ENCODE results near the gene TRAF3IP1.
A peak's percentile ranks its signal among the peaks of the same experiment; 100 is the strongest.
"Not testable (repeated sequence)": the region's sequence is repeated elsewhere in the genome, so short reads cannot be mapped to it uniquely, and the experiment has no call there.

The TRAF3IP1 gene

DNA sequence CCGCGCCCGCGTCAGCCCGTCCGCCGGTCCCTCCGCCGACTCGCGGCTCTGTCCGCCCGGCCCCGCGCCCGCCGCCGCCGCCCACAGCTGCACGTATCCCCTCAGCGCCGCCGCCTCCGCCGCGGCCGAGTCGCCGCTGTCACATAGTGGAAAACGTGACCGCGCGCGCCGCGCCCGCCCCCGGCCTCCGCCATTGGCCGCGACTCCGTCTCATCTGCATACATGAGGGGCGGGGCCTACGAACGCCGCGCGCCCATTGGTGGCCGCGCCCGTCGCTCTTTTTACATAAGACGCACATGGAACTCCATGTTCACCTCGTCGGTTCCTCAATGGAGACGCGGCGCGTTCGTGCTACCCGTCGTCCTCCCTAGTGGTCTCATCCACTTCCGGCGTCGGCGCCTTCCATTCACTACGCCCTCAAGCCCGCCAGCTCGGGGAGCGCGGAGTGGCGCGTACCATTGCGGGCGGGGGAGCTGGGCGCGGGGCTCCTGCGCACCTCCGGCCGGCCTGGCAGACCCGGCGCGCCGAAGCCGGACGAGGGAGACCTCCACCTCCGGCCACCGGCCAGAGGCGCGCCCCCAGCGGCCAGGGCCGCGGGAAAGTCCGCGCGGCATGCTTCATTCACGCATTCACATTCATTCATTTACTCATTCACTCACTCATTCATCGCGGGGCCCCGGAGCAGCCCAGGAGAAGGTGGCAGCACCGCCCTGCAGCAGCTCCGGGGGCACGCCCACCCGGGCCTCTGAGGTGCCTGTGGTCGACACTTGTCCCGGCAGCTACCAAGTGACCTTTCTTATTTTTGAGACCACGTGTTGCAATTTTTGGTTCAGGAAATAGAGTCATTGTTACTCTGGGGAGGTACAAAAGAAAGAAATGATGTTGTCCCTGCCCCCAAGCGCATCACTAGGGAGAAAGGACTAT is 31.4 kb upstream of the TRAF3IP1 start:
- DNase-seq, result peak; percentile 97

DNA sequence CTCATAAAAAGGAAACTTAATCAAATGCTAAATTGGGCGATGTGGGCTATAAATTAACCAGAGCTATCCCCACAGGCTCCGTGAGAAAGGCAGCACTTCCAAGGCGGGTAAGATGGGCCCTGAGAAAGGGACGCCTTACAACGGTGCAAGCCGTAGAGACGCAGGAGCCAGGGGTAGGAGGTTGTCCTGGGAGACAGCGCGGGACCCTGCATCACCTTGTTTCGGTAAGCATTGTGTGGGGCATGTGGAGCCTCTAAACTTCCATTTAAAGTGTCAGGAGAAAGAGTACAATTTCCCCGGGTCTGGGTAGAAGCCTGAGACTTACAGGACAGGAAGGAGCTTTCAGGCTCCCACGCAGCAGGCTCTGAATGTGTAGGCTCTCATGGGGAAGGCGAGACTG is 30.7 kb upstream of the TRAF3IP1 start:
- no peak for DNase-seq

DNA sequence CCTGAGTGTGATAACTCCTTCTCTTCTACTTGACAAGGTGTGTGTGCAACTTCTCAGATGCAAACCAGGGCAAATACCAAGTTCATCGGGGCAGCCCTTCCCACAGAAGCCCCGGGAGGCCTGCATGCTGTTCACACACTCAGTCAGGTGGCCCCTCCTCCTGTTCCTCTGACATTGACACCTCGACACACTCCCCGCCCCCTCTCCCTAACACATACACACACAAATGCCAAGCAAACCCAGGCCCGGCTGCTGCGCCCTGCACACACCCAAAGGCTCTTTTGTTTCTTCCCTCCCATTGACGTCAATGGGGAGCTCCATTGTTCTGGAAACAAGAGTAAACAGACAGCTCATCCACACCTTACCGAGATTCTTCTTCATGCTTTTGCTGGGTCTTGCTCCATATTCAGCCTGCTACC is 30.2 kb upstream of the TRAF3IP1 start:
- DNase-seq, result peak; percentile 40

DNA sequence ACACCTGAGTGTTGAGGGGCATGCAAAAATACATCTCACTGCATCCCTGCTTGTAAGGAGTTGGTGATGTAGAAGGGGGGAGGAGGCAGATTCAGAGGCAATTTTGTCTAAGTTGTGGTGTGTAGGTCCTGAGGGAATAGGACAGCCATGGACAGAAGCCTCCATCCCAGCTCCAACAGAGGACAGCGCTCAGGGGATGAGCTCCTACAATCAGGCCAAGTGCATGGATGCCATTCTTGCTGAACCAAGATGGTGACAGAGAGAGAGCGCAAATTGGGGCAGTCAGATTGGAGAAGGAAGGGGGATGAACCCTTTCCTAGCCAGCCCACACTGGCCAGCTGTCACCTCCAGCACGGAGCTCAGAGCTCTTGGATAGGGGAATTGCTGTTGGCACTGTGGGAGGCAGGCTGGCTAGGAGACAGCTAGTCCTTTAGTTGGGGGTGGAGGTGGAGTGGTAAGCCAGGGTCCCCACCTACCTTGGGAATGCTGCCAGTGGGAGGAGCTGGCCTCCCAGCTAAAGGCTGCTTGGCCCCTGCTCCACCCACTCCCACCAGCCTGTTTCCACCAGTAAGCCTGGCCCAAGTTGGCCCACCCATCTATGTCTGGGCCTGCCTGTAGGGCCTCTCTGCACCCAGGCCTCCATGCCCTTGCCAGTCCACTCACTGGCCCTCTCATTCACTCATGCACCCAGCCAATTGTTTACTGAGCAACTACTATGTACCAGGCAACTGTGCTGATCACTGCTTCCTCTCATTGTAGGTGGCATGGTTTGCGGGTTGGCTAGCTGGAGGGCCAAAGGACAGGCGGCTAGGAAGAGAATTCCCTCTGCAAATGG is 29.4 kb upstream of the TRAF3IP1 start:
- no peak for DNase-seq

DNA sequence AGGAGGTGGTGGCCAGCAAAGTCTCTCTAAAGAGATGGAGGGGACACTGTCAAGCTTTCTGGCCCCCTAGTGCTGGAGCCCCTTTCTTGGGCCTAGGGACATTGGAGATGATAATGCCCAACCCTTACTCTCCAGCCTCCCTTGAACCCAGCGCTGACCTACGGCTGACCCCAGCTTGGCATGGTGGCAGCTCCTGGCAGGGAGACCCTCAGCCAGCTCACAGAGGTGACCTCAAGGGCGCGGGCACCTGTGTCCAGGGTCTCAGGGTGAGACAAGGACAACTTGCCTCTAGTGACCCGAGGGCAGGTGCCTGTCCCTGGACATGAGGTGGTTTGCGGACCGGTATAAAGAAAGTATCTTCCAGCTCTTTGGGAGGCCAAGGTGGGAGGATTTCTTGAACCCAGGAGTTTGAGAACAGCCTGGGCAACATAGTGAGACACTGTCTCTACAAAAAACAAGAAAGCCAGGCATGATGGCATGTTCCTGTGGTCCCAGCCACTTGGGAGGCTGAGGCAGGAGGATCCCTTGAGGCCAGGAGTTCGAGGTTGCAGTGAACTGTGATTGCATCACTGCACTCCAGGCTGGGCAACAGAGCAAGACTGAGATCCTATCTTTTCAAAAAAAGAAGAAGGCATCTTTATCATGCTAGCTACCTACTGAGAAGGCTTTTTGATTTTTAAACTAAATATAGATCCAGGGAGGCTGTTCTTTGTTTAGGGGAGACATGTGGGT is 28.6 kb upstream of the TRAF3IP1 start:
- no peak for DNase-seq

DNA sequence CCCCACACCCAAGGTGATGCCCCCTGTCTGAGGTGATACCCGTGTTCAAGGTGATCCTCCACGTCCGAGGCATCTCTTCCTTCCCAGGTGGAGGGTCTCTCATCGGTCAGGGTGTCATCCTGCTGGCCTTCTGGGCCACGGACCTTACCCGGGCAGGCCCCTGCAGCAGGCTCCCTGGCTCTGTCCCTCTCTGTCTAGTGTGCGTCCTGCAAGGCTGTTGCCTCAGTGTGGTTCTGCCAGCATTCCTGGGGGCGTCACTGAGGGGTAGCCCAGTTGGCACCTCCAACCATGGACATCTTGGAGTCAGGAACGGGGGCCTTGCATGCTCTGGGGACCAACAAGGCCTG is 26.3 kb upstream of the TRAF3IP1 start:
- no peak for DNase-seq

DNA sequence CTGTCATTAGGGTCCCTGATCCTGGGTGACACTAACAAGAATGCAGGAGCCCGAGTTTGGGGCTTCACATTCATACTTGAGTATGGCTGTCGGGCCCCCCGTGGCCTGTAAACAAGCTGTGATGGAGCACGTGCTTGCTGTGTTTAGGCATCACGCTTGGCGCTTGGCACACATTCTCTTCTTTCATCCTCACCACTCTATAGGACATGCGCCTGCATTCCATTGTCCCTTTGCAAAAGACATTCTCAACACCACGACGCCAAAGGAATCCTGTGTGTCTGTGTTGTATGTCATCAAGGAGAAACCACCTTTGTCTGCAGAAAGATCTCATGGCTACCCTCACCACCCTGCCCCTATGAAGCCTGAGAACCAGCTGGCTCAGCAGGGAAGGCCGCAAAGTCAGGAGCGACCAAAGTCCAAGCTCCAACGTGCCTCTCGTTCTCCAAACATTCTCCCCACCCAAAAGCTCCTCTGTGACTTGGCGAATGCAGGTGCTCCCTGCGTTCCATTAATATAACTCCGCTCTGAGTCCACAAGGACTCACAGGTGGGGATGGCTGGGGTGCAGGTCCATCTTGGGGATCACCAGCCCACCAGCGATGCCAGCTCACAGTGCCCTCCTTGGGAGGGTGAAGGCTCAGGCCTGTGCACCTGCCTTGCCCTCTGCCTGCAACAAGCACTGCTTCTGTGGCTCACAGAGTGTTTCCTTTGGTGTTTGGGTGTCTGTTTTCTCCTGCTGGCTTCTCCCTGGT is 25.8 kb upstream of the TRAF3IP1 start:
- DNase-seq, result no peak

DNA sequence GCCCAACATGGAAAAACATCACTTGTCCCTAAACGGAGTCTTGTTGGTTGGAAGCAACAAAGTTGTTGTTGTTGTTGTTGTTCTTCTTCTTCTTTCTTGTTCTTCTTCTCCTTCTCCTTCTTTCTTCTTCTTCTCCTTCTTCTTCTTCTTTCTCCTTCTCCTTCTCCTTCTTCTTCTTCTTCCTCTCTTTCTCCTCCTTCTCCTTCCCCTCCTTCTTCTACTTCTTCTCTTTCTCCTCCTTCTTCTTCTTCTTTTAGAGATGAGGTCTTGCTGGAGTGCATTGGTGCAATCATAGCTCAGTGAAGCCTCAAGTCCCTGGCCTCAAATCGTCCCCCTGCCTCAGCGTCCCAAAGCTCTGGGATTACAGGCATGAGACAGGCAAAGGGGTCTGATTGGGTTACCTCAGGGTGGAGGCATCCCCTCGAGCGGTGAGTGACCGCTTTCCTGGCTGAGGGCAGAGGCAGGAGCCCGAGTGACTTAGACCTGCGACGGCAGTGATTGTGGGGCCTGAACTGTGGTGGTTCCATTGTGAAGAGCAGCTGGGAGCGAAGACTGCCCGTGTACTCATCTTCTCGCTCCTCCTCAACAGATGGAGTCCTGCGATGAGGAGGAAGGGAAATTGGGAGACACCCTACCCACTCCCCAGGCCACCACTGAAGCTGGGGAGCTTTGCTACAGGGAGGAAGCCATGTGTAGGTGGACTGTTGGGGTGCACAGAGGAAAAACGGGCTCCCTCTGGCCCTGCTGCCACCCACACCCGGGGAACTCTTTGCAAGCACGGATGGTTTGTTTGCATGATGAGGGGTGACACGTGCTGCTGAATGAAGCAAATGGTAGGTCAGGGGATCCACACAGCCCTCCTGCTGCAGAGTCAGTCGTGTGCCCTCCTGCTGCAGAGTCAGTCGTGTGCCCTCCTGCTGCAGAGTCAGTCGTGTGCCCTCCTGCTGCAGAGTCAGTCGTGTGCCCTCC is 24.9 kb upstream of the TRAF3IP1 start:
- DNase-seq, result no peak

DNA sequence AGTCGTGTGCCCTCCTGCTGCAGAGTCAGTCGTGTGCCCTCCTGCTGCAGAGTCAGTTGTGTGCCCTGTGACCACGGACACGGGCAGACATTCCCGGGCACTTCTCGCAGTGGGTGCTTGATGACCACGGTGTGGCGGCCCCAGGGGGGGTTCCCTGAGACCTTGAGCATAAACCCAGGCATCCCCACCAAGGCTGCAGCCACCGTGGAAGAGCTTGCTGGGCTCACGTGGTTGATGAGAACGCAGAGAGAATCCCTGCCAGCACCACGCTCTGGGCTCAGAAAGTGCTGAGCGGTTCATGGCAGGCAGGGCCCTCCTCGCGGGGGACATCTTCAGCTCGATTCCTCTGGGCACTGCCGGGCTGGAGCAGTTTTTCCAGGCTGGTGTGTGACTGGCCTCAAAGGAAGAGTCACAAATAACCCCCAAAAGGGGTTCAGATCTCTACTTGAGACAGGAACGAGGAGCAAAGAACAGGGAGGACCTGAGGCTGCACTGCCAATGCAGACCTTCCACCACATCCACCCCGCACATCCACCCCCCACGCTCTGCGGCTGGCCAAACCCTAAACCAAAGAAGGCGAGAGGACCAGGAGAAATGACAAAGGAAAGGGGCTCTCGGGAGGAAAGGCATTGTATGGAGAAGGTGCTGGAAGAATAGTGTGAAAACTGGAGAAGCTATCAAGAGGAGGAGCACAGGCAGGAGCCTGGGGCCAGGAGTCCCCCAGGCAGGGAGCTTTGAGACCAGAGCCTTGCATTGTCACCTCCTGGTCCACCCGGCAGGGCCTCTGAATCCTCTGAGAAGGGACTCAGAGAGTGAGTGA is 23.5 kb upstream of the TRAF3IP1 start:
- no peak for DNase-seq

DNA sequence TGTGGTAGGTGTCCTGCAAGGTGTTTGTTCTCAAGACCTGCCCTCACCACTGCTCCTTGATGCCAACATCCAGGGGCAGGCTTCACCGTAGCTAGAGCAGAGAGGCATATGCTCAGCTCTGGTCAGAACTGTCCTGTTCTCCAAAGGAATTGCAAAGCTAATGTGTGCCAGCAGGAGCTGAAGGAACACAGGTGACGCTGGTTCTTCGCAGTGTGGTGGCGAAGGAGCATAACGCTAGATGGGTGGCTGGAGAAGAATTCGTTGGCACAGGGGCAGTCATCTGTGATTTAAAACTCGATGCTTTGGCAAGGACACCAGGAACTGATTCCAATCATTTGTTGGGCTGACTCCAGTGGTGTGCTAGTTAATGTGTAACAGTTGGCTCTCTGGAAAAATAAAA is 20.5 kb upstream of the TRAF3IP1 start:
- no peak for DNase-seq

DNA sequence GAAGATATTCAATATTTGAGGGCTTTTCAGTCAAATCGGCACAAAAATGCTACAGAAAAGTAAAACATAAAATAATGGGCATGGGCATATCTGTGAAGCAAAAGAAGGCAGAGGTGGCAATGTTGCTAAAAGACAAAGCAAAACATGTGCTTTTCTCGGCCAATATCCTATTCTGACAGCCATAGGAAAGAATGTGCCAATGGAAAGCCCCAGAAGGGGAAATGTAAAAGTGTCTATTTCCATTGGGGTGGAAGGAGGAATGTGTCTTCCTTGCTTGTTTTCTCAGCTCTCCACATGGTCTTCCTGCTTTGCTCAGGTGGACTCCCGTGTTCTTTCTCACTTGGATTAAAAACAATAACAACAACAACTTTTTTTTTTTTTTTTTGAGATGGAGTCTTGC is 18.2 kb upstream of the TRAF3IP1 start:
- DNase-seq, result no peak

DNA sequence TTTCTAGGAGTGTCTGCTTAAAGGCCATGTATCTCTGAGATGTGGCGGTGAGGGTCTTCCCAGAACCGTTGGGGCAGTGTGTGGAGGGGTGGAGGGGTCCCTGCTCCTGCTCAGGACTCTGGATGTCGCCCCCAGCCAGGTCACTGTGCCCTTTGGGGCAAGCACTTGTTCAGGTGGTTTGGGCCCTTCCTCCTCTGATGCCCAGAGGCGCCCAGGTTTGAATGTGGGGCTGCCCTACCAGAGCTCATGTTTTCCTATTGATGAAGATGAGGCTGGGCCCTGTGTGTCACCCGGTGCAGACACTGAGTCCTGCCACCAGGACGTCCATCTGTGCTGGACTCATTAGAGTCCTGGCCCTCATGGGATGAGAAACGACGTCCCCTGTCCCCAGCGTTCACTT is 17.6 kb upstream of the TRAF3IP1 start:
- DNase-seq, result no peak

DNA sequence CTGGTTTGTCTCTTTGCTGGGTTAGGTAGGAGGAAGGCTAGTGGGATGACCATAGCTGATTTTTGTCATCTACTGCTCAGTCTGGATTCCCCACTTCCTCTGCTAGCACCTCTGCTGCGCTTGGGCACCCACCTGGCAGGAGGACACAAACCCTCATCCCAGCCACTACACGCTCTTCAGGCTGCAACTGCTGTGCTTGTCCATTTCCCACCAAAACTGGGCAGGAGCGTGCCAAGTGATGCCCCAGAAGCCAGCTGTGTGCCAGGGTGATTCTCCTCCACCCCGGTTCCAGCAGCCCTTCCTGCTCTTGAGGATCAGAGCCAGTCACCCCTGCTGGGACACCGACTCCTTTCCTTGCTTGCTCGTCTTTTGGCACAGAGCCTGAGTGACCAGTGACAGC is 16.2 kb upstream of the TRAF3IP1 start:
- DNase-seq, result no peak

DNA sequence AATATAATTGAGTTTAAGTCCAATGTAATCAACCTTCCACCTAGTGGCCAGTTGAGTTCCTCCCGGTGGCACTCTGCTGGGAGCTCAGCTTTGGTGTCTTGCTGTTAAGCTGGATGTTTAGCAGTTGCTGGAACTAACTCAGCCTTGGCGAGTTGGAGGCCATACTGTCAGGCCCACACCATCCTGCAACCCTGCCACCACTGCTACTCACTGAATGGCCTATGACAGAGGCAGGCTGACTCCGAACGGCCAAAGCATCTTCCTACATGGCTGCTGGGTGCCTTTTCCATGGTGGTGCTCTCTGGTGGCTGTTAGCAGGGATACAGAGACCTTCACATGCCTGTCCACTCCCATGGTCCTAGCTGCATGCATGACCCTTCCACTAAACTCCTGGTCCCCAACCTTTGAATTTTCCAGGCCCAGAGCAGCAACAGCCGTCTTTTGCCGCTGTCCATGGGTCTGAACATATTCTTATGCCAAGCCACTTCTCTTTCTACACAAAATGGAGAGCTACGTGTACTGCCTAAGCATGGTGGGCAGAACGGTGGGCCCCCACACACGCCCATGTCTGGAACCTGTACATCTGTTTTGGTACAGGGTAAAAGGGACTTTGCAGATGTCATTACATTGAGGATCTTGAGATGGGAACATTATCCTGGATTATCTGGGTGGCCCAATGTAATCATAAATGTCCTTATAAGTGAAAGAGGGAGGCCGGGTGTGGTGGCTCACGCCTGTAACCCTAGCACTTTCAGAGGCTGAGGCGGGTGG is 15.0 kb upstream of the TRAF3IP1 start:
- DNase-seq, result no peak

DNA sequence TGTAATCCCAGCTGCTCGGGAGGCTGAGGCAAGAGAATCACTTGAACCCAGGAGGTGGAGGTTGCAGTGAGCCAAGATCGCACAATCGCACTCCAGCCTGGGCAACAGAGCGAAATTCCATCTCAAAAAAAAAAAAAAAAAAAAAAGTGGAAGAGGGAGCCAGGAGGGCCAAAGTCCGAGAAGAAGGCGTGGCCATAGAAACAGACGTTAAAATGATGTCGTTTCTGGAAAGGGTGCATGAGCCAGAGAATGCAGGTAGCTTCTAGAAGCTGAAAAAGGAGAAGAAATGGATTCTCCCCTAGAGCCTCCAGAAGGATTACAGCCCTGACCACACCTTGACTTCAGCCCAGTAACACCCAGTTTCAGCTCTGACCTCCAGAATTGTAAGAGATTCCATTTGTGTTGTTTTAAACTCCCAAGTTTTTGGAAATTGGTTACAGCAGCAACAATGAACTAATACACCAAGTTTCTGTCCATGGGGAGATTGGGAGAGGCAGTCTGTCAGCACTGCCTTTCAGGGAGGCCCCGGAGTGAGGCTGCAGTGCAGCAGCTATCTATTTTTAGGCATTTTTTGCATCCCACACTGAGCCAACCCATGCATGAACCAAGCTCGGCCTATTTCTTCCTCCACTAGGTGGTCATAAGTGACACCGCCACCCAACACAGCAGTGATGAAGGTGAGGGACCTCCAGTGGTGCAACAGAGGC is 14.2 kb upstream of the TRAF3IP1 start:
- no peak for DNase-seq

DNA sequence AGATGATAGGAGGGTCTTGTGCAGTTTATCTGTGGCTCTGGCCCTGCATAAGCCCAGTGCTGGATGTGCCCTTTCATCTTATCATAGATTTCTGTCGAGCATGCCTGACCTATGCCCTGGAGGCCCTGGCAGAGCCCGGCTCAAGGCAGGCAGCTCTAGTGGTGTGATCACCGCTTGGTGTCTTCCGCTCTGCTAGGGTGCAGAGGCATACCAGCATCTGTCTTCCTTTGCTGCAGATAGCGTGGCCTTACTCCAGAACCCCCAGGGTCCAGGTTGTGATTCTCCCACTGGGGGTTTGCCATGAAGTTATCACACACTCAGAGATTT is 13.7 kb upstream of the TRAF3IP1 start:
- no peak for DNase-seq

DNA sequence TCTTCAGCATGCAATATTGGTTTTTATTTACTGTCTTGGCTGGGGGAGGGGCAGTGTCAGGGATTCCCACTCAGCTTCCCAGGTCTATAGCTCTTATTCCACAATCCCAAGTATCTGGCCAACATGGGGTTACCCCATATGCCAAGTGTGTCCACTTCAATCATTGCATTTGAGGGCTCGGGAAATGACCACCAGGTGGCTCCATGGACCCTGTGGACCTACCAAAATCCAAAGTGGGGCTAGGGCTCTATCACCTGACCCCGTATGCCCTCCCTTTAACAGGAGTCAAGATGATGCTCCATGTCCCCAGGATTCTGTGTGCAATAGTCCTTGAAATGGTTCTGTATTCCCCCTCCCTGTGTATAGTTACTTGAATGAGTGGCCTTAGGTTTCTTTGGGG is 12.1 kb upstream of the TRAF3IP1 start:
- no peak for DNase-seq

DNA sequence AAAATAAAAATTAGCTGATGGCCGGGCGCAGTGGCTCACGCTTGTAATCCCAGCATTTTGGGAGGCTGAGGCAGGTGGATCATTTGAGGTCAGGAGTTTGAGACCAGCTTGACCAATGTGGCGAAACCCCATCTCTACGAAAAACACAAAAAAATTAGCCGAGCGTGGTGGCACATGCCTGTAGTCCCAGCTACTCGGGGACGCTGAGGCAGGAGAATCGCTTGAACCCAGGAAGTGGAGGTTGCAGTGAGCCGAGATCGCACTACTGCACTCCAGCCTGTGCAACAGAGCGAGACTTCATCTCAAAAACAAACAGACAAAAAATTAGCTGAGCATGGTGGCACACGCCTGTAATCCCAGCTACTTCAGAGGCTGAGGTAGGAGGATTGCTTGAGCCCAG is 9.6 kb upstream of the TRAF3IP1 start:
- DNase-seq, result not testable (repeated sequence)
